Hypothalamus (tissue), 51 donors: ENCODE results near the gene SPIRE1.

Experiments
- DNase-seq, 51 donors: peaks; one replicate each; lab custom pipeline; 2025; lab: John Stamatoyannopoulos, UW

SPIRE1 gene

DNA sequence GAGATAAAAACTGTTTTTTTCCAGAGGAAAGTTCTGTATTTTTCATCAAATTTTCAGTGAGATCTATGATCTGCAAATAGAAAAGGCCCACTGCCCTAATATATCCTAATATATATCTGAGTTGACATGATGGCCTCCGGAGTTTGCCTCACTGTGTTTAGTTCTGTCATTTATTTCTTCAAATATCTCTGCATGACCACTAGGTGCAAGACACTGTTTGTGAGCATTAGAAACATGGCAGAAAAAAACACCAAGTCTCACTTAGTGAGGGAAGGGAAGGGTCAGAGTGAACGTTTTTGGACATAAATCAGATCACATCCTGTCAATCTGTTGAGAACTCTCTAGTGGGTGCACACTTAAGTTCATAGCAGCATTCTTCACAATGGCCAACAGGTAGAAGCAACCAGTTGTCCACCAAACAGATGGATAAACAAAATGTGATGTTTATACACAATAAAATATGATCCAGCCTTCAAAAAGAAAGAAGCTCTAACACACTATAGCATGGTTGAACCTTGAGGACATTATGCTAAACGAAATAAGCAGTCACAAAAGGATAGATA lies 53.4 kb downstream of the SPIRE1 start:
- no peak for DNase-seq

DNA sequence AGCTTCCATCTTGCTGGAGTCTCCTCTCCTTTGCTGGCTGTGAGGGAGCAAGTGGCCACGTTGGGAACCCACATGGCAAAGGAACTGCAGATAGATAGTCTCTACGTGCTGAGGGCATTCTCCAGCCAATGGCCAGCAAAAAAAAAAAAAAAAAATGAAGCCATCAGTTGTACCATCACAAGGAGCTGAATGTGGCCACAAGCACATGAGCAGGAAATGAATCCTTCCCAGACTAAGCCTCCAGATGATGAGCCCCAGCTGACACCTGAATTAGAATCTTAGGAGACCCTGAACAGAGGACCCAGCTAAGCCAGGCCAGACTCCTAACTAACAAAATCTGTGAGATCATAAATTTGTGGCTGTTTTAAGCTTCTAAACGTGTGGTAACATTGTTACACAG lies 57.9 kb downstream of the SPIRE1 start:
- DNase-seq: no peak

DNA sequence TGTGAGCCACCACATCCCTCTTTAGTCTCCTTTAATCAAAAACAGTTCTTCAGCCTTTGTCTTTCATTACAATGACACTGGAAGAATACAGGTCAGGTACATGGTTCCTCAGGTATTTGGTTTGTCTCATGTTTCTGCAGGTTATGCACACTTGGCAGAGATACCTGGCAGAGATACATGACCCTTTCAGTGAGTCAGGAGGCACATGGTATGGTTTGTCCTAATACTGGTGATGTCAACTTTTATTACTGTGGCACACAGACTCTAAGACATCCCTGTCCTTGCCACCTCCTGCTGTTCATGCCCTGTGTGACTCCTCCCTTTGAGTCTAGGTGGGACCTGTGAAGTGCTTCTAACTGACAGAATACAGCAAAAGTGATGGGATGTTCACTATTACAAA lies 58.4 kb downstream of the SPIRE1 start:
- DNase-seq: no peak

- no peak for DNase-seq
These were observed 59.6 kb downstream of the SPIRE1 start for GRCh38 chr18:12598181-12598930.

- DNase-seq: peak in 1 of 51 donors; percentile 11
These were observed 60.1 kb downstream of the SPIRE1 start for GRCh38 chr18:12597760-12598159.

- no peak for DNase-seq
These were observed 62.2 kb downstream of the SPIRE1 start for GRCh38 chr18:12595571-12596255.

- no peak for DNase-seq
These were observed 64.0 kb downstream of the SPIRE1 start for GRCh38 chr18:12593866-12594265.

GRCh38 chr18:12592597-12593127 lies 65.2 kb downstream of the SPIRE1 start:
- no peak for DNase-seq

GRCh38 chr18:12589448-12589847 lies 68.5 kb downstream of the SPIRE1 start:
- no peak for DNase-seq

GRCh38 chr18:12586956-12587355 lies 71.0 kb downstream of the SPIRE1 start:
- DNase-seq: no peak

GRCh38 chr18:12585218-12585617 lies 72.7 kb downstream of the SPIRE1 start:
- DNase-seq: no peak

GRCh38 chr18:12580630-12581342 lies 77.1 kb downstream of the SPIRE1 start:
- DNase-seq: no peak

DNA sequence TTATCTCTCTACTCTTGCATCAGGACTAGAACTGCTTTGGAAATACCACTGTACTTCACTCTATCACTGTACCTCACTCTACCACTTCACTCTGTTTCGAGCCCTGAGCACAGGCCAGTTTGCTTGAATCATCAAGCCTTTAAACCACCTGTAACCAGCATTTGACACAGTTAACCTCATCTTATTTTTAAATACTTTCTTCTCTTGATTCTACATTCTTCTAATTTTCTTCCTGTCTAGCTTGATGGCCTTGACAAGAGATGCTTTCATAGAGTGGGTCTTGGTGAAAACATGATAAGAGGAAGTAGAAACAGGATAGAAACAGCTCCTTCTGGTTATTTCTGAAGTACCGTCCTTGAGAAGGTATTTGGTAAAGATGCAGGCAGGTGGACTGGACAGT lies 78.1 kb downstream of the SPIRE1 start:
- no peak for DNase-seq

- DNase-seq: no peak
These were observed 80.1 kb downstream of the SPIRE1 start for GRCh38 chr18:12577848-12578247.

GRCh38 chr18:12574494-12575185 lies 83.3 kb downstream of the SPIRE1 start:
- DNase-seq: no peak

- DNase-seq: no peak
These were observed 86.3 kb downstream of the SPIRE1 start for GRCh38 chr18:12571630-12572029.

GRCh38 chr18:12569791-12570190 lies 88.1 kb downstream of the SPIRE1 start:
- no peak for DNase-seq

- no peak for DNase-seq
These were observed 90.1 kb downstream of the SPIRE1 start for GRCh38 chr18:12567849-12568248.

DNA sequence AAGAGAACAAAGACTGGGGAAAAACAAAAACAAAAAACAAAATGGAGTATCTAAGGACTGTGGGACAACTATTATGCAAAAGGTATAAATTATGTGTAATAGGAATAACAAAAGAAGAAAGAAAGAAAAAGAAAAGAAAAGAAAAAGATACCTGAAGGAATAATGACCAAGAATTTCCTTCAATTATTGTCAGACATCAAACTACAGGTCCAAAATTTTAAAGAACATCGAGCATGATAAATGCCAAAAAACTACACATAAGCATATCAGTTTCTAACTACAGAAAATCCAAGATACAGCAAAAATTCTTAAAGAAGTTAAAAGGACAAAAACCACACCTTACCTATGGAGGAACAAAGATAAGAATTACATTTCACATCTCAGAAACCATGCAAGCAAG lies 93.0 kb downstream of the SPIRE1 start:
- no peak for DNase-seq

GRCh38 chr18:12564378-12564777 lies 93.5 kb downstream of the SPIRE1 start:
- no peak for DNase-seq
